Measurements from ENCODE around the gene KANSL3. TPM values are rescaled to one million over a fixed set of nuclear protein-coding genes. Genes with fewer than 3 reads are reported as not detected.

KANSL3 gene
- total and polyA plus RNA-seq, 2 donors (not counting 1 experiment from before 2014, with no cell fraction given) = 22.2 to 56.9 TPM

DNA sequence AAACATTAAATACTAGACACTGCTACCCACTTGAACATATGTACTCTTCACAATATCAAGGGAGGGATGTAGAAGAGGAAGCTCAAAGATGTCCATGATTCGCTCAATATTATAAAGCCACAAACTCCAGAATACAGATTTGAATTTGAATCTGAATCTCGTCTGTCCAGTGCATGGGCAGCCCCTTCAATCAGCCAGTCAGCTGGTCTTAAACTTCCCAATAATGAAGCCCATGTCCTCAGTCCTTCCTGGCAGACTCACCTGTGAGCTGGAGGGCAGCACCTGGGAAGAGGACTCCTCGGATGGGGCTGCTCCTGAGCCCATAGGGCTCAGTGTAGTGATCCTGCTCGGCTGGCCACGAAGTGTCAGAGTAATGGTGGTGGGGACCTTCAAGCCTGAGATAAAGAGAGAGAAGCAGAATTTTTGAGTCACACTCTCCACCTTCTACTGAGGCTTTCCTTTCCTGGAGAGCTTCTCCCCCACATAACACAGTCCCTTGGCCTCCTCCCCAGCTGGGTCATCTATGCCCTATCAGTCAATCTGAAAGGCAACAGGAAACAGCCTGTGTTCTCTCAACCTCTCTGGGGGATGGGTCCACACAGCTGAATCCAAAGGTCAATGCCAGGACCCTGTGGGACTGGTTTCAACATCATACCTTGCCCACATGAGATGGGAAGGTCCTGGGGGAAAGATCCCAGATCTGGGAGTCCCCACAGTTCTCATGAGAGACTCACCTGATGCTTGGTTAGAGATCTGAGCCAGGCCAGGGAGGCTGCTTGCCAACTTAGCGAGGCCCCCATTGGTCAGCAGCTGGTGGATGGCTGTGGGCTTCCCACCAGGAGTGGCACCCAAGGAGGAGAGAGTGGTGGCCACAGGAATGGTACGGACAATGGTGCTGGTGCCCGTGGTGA is 36.5 kb downstream of the KANSL3 start:
- ChIA-PET CTCF (interaction anchor here (0.7 to 1.1 kb wide), 2 partner anchors 256 to 511 kb away, joined by 3 to 4 read pairs; partner anchors contain the start of genes ANKRD36 and ANKRD39), POLR2A (interaction anchor here (0.8 kb wide), 1 partner anchor 10 kb away, joined by 8 read pairs; no protein-coding TSS in a partner anchor)
- H3K4me1 Mint-ChIP-seq = no peaks in the 10 kb centered on the region
- no peak overlapping the region for H3K27ac Mint-ChIP-seq
- ATAC-seq (ENCODE audit: low read depth) (no peak), DNase-seq (no peak)
- Histone ChIP-seq H3K4me1 (ENCODE audit: control insufficient read depth in 2 of 2, insufficient read depth in 2 of 2, low read length in 2 of 2) (no peaks in the 10 kb centered on the region), H3K36me3 (replicated peaks in 1 of 2; ENCODE audit: control extremely low read depth in 1 of 2, control insufficient read depth in 1 of 2, extremely low read depth in 1 of 2, insufficient read depth in 2 of 2, low read length in 1 of 2) (peaks cover 5 to 80% of the 10 kb centered on the region in 2 experiments), H3K27me3 (replicated peaks in 1 of 4; ENCODE audit: control extremely low read depth in 1 of 4, control insufficient read depth in 3 of 4, insufficient read depth in 4 of 4, low read length in 3 of 4) (no peaks in the 10 kb centered on the region), H3K4me2 (replicated peaks; ENCODE audit: low read depth, low read length, poor library complexity, severe bottlenecking) (no peak overlapping the region), H3K9ac (ENCODE audit: low read length) (no peak overlapping the region), H3K79me2 (ENCODE audit: control insufficient read depth, insufficient read depth, low read length) (no peaks in the 10 kb centered on the region), H3K4me3 (ENCODE audit: control extremely low read depth in 1 of 5, extremely low read depth in 1 of 5, insufficient read depth in 1 of 5, low read depth in 2 of 5, low read length in 4 of 5) (no peak overlapping the region), H3K27ac (ENCODE audit: low read length in 2 of 2) (no peak overlapping the region), H4K20me1 (ENCODE audit: control insufficient read depth, insufficient read depth, low read length, poor library complexity, severe bottlenecking) (no peaks in the 10 kb centered on the region), H2AFZ (ENCODE audit: insufficient read depth, low read depth, low read length, poor library complexity, severe bottlenecking) (no peak overlapping the region), H3K9me3 (ENCODE audit: control extremely low read depth in 1 of 3, control insufficient read depth in 2 of 3, insufficient read depth in 1 of 3, low read length in 2 of 3) (no peaks in the 10 kb centered on the region)
- intact Hi-C loops (cut with micrococcal nuclease) = no loop called here
- no peaks in the 10 kb centered on the region for H3K27me3 Mint-ChIP-seq
- TF ChIP-seq, protein P1, sequence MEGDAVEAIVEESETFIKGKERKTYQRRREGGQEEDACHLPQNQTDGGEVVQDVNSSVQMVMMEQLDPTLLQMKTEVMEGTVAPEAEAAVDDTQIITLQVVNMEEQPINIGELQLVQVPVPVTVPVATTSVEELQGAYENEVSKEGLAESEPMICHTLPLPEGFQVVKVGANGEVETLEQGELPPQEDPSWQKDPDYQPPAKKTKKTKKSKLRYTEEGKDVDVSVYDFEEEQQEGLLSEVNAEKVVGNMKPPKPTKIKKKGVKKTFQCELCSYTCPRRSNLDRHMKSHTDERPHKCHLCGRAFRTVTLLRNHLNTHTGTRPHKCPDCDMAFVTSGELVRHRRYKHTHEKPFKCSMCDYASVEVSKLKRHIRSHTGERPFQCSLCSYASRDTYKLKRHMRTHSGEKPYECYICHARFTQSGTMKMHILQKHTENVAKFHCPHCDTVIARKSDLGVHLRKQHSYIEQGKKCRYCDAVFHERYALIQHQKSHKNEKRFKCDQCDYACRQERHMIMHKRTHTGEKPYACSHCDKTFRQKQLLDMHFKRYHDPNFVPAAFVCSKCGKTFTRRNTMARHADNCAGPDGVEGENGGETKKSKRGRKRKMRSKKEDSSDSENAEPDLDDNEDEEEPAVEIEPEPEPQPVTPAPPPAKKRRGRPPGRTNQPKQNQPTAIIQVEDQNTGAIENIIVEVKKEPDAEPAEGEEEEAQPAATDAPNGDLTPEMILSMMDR (IDR thresholded peaks at IDR 0.05) = no peak
- TF ChIP-seq EZH2 (IDR thresholded peaks at IDR 0.05; ENCODE audit: borderline replicate concordance, insufficient read depth, low read depth, low read length, poor library complexity, severe bottlenecking) = no peak
- no peaks in the 10 kb centered on the region for H3K9me3 Mint-ChIP-seq (ENCODE audit: insufficient read depth)
- WGBS (ENCODE audit: insufficient coverage) = 97% methylated on average over 4 of the region's 8 CpGs
- no peak overlapping the region for H3K4me3 Mint-ChIP-seq

DNA sequence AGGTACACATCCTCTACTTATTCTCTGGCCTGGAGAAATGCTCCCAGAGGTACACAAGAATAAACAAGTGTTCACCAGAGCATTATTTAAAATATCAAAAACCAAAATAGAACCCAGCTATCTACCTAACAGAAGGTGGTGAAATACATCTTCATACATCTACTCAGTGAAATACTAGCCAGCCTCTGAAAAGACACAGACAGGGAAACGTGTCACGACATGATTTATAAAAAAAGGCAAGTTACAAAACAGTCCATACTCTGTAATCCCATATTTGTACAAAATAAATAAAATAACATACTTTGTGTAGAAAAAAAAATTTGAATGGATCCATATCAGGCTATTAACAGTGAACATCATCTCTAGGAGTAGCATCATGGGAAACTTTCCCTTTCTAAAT is 38.2 kb downstream of the KANSL3 start:
- intact Hi-C loops (cut with micrococcal nuclease) = no loop called here
- no peaks in the 10 kb centered on the region for H3K4me1 Mint-ChIP-seq
- ChIA-PET POLR2A (no interaction called here), CTCF (interaction anchor here (0.7 kb wide), 1 partner anchor 131 kb away, joined by 3 read pairs; no protein-coding TSS in a partner anchor)
- ATAC-seq (ENCODE audit: low read depth) = no peak
- WGBS (ENCODE audit: insufficient coverage) = no CpG with 5 or more reads among the region's 2 CpGs
- H3K9me3 Mint-ChIP-seq (ENCODE audit: insufficient read depth) = no peaks in the 10 kb centered on the region
- Histone ChIP-seq H3K79me2 (ENCODE audit: control insufficient read depth, insufficient read depth, low read length) (no peaks in the 10 kb centered on the region), H3K27me3 (replicated peaks in 1 of 4; ENCODE audit: control extremely low read depth in 1 of 4, control insufficient read depth in 3 of 4, insufficient read depth in 4 of 4, low read length in 3 of 4) (no peaks in the 10 kb centered on the region), H3K4me2 (replicated peaks; ENCODE audit: low read depth, low read length, poor library complexity, severe bottlenecking) (no peak overlapping the region), H3K9ac (ENCODE audit: low read length) (no peak overlapping the region), H2AFZ (ENCODE audit: insufficient read depth, low read depth, low read length, poor library complexity, severe bottlenecking) (no peak overlapping the region), H3K36me3 (replicated peaks in 1 of 2; ENCODE audit: control extremely low read depth in 1 of 2, control insufficient read depth in 1 of 2, extremely low read depth in 1 of 2, insufficient read depth in 2 of 2, low read length in 1 of 2) (peaks cover 6 to 80% of the 10 kb centered on the region in 2 experiments), H4K20me1 (ENCODE audit: control insufficient read depth, insufficient read depth, low read length, poor library complexity, severe bottlenecking) (no peaks in the 10 kb centered on the region), H3K4me1 (ENCODE audit: control insufficient read depth in 2 of 2, insufficient read depth in 2 of 2, low read length in 2 of 2) (no peaks in the 10 kb centered on the region), H3K27ac (ENCODE audit: low read length in 2 of 2) (no peak overlapping the region), H3K4me3 (ENCODE audit: control extremely low read depth in 1 of 5, extremely low read depth in 1 of 5, insufficient read depth in 1 of 5, low read depth in 2 of 5, low read length in 4 of 5) (no peak overlapping the region), H3K9me3 (ENCODE audit: control extremely low read depth in 1 of 3, control insufficient read depth in 2 of 3, insufficient read depth in 1 of 3, low read length in 2 of 3) (no peaks in the 10 kb centered on the region)
- H3K27me3 Mint-ChIP-seq = no peaks in the 10 kb centered on the region
- no peak for DNase-seq
- TF ChIP-seq EZH2 (IDR thresholded peaks at IDR 0.05; ENCODE audit: borderline replicate concordance, insufficient read depth, low read depth, low read length, poor library complexity, severe bottlenecking) = no peak
- TF ChIP-seq, protein P1 (IDR thresholded peaks at IDR 0.05) = no peak
- H3K27ac Mint-ChIP-seq = no peak overlapping the region
- H3K4me3 Mint-ChIP-seq = no peak overlapping the region
